Stimulated activated naive CD8-positive, alpha-beta T cell treated with anti-CD3 and anti-CD28 coated beads, Interleukin-15, Interleukin-2, amounts not matched to agents 100 U/mL and 50 U/mL, for 24 hours (primary cell): ENCODE results near the gene TMEM204.
A peak's percentile ranks its signal among the peaks of the same experiment; 100 is the strongest.

Source experiments
- ATAC-seq: fragments of 150-1000 bp; cut with Tn5 transposase; one replicate; pipeline ENCODE4 v1.10.0; 2021
- DNase-seq: peaks from one replicate; pipeline ENCODE4 v3.0.0; 2021

The TMEM204 gene

DNA sequence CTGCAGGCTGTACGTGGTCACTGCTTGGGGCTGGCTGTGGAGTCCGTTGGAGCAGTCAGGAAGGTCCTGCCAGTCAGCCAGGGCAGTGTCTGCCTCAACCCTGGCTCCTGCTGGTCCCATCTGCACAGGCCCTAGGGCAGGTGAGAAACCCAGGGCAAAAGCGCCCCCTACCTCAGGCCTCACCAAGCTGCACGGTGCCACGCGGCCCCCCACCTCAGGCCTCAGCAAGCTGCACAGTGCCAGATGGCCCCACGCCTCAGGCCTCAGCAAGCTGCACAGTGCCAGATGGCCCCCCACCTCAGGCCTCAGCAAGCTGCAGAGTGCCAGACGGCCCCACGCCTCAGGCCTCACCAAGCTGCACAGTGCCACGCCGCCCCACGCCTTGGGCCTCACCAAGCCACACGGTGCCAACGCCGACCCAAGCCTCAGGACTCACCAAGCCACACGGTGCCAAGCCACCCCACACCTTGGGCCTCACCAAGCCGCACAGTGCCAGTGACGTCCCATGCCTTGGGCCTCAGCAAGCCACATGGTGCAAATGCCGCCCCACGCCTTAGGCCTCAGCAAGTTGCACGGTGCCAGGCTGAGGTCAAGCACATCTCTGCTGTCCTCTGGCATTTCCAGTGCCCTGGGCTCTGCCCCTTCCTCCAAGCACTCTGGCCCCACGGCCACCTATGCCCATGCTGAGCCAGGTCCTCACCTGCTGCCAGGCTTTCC lies 5.5 kb downstream of the TMEM204 start:
- peak; percentile 57 for DNase-seq

DNA sequence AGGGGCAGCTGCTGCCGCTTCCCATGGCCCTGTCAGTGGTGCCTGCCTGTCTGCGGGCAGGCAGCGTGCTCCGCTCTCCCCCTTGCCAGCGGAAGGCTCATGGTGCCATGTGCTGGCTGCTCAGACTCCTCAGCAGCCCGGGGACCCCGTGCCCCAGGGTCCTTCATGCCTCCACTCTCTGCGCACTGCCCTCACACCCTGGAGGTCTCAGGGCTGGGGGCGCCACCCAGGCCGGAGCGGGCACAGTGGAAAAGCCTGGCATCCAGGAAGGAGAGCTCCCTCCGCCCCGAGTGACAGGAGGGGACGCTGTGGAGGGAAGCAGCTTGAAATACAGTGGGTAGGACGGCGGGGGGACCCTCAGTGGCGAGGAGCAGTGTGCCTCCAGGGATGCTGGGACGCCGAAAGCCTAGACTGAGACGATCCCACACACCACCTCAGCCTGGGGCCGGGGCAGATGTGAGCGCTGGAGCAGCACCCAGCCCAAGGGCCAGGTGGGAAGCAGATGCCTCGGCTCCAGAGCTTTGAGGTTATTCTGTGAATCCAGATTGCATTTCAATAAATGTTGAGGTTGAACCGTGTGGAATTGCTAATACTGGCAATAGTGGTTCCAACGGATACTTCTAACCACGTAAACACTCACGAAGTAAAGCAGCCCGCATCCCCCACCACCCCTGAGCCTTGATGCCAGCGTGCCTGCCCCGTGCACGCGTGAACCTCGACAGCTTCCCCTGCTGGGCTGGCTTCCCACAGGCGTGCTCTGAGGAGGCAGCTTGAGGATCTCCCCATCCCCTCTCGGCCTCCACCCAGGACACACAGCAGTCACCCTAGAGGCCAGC lies 6.5 kb downstream of the TMEM204 start:
- DNase-seq (no peak), ATAC-seq (no peak)

More for the DNA sequence above, 5.5 kb downstream of the TMEM204 start:
- ATAC-seq: peak; percentile 7

DNA sequence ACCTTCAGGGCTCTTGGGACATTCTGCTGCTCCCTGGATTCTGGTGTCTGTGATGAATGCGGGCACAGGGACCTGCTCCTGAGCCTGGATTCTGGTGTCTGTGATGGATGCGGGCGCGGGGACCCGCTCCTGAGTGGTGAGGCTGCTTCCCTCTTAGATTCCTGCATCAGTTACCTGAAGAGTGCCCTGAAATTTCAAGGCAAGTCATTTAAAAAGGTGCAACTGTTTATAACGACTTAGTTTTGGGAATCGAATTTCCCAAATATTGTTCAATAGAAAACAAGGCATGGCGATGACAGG lies 7.0 kb downstream of the TMEM204 start:
- DNase-seq: no peak
- no peak for ATAC-seq

DNA sequence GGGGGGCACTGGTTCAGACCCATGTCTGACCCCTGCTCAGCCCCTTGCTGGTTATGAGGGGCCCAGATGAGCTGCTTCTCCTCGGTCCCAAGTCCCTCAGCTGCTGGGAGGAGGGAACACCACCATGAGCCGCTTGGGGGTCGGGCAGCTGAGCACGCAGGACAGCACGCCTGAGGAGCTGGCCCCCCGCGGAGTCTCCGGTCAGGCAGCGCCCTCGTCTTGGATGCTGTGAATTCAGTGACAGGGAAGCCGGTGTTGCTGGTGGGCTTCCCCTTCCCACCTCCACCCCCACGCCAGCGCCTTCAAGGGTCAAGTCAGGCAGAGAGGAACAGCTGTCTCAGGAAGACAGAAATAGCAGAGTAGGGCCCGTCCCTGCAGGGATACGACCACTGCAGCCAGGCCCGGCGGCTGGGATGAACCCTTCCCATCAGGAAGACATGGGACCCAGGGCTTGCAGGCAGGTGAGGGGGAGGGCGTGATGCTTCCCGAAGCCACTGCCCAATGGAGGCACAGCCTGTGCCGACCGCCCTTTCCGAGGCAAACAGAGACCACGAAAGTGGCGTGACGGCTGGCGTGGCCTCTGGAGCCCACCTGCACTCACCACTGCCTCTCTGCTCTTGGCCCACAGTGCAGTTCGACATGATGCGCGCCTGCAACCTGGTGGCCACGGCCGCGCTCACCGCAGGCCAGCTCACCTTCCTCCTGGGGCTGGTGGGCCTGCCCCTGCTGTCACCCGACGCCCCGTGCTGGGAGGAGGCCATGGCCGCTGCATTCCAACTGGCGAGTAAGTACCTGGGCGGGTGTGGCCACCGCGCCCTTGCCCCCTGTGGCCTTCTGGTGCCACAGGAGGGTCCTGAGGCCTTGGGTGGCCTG lies 8.1 kb downstream of the TMEM204 start:
- no peak for ATAC-seq
- no peak for DNase-seq

DNA sequence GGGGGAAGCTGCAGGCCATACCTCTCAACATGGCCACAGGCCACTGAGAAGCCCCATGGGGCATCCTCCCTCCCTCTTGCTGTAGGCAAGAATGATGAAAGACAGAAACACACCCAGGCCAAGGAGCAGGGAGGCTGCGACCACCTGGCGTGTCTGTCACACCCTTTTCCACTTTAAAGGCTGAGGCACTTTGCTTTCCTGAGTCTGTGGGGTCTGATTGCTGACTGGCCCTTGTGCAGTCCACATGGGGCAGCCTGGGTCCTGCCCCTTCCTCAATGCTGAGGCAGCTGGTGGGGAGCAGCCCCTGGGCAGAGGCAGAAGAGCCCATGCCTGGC lies 8.7 kb downstream of the TMEM204 start:
- DNase-seq: no peak
- no peak for ATAC-seq

DNA sequence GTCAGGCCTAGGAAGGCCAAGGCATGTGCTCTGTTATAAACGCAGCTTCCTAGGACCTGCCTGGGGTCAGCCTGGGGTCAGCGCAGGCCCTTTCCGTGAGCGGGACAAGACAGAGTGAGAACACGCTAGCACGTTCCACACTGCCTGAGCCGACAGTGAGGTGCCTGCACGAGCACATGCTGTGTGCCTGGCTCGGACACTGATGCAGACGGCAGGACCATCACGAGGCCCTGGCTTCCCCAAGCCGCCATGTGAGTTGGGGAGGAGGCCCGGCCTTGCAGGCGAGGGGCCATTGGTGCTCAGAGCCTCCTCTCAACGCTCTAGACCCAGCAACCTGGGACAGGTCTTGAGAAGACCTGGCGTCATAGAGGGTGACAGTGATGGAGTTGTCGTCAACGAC lies 9.1 kb downstream of the TMEM204 start:
- ATAC-seq (no peak), DNase-seq (no peak)

DNA sequence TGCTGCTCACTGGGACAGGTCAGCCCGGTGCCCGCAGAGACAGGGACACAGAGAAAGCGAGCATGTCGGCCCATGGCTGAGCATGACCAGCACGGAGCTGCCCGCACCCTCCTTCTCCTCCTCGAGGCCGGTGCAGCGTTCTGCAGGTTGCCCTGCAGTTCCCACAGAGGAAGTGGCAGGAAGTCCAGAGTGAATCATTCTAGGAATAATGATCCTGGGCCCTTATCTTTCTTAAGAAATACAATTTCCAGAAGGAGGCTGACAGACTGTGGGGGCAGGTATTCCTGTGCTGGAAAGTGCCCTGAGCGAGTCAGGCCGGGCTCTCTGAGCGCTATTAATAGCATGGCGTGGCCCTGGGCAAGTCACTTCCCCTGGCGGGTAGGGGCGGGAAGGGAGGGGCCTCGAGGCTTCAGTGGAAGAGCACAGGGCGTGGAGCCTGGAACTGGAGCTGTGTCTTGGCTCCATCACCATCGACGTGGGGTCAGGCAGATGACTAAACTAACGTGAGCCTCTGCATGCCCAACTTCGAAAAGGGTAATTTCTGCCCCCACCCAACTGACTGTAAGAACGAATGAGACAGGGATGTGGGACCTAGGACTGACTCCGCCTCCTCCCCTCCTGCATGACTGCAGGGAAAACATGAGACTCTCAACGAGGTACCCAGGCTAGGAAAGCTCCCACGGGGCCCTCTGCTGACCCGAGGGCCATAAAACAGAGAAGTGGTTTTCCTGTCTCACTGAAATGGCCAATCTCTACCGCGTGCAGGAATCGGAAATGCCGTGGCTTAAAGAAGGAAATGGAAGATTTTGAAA lies 9.8 kb downstream of the TMEM204 start:
- DNase-seq (peak; percentile 81), ATAC-seq (peak; percentile 91)

DNA sequence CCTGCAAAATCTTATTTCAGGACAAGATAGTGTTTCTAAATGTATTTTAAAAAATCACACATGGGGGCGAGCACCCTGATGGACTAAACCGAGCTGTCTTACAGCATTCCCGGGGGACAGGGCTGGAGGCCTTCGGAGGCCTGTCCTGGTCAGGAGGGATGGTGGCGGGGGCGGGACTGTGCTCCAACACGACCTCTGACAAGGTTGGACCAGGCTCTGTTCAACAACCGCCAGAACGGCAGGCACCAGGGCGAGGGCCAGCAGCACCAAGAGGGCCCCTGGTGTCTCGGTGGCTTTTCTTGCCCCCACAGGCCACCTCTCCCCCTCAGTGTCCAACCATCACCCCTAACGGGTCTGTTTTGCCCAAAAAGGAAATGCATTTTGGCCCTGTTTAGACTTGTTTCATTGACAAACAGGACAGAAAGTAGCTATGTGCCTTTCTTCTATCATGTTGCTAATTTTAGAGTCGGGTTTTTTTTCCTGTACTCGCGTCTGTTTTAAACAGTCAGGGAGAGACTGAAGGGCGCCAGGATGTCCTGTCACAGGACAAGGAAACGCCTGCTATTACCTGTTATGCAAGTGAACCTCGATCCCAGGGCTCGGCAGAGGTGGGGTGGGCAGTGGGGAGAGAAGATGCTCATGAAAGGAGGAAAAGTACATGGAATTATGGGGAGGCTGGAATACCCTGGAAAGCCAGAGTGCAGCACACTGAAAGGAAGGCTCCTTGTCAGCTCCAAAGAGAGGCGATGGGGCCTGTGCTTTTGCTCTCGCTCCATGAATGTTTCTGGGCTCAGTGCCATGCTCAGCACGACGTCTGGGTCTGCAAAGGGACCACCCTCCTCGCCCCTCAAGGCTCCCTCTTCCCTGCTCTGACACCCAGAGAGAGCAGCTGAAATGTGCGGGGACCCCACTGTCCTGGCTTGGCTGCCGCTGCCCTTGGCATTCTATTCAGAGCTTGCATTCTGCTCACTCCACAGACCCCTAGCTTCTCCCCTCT lies 11.9 kb downstream of the TMEM204 start:
- ATAC-seq (no peak), DNase-seq (no peak)

DNA sequence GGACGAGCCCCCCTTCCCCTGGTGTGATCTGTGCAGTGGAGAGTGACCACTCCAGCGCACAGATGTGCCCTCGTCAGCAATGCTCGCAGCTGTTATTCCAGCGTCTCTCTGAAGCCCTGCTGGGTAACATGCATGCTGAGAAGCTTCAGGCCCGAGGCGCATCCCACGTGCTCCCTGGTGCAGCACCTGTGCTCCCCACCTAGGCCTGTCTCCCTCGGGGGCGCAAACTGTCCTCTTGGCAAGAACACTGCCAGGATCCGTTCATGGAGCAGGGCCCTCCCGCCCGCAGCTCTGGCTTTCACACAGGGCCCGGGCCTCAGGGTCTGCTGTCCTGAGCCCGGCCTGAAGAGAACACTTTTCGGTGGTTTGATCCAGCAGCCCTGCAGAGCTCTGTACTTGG lies 13.0 kb downstream of the TMEM204 start:
- ATAC-seq (no peak), DNase-seq (no peak)

DNA sequence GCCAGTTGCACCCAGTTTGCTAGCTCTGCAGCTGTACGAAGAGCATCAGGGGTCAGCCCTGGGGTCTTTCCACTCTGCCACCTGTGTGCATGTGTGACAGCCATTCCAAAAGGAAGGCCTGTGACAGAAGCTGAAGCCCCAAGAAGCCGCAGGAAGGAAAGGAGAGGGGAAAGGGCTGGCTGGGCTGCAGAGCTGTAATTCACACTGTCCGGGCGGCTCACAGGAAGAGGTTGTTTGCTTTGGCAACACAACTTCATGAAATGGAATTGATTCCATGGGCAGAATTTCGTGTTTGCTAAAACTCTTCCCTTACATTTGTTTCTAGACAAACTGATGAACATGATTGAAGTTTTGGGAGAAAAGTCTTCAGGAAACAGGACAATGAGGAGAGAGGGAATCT lies 14.8 kb downstream of the TMEM204 start:
- ATAC-seq: no peak
- no peak for DNase-seq

DNA sequence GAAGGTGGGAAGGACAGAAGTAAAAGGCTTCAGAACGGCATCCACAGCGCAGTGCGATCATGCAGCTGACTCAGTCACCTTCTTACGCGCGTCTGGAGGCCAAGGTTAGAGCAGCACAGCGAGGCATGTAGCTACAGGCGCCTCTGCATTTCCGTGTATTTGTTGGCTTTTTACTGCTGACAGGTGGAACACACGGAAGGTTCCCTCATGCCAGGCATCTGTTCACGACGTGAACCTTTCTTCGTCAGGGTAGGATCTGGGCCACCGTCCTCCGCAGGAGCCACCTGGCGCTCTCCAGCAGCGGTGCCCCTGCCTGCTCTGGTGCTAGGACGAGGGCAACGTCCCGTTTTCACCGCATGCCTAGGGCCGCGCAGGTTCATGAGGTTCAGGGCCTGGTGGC lies 15.3 kb downstream of the TMEM204 start:
- no peak for DNase-seq
- ATAC-seq: no peak

DNA sequence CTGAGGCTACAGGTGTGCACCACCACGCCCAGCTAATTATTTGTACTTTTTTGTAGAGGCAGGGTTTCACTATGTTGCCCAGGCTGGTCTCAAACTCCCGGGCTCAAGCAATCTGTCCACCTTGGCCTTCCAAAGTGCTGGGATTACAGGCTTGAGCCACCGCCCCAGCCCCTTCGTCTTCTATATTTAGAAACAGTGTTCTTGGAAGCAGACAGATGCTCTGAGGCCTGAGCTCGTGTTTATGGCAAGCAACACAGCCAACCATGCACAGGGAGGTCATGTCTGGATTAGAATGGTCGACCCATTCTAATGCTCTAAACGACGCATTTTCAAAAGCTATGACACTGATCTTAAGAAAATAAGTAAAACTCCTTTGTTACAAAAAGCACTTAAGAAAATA lies 16.6 kb downstream of the TMEM204 start:
- no peak for DNase-seq
- ATAC-seq: no peak

DNA sequence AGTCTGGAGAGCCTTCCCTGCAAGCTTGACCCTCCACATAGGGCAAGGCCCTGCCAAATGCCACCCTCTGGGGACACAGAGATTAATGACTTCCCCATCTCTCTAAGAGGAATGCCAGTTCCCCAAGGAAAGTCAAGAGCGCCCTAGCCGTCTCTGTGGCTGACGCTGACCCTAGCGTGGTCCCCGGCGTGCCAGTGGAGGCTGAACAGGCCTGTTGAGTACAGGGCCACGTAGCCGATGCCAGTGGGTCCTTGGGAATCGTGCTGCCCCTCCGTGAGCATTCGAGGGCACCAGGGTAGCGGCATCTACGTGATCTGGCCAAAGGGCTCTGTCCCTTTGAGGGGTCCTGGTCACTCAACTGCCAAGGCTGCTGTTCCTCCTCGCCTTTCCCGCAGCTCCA lies 17.2 kb downstream of the TMEM204 start:
- no peak for DNase-seq
- ATAC-seq: no peak

DNA sequence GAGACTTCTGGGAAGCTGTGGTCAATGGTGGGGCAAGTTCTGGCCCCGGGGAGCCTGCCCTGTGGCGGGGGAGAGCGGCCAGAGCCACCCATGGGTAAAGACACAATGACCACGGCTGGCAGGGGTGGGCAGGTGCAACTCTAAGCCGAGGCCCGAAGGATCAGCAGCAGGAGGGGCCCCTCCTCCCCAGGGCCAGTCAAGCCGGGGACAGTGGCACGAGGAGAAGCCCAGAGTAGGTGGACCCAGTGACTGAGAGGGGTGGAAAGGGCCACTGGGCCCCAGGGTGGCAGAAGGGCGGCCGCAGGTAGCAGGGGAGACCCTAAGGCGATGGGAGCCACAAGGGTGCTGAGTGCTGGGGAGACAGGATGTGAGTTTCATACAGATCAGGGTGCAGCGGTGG lies 17.7 kb downstream of the TMEM204 start:
- DNase-seq (no peak), ATAC-seq (no peak)

DNA sequence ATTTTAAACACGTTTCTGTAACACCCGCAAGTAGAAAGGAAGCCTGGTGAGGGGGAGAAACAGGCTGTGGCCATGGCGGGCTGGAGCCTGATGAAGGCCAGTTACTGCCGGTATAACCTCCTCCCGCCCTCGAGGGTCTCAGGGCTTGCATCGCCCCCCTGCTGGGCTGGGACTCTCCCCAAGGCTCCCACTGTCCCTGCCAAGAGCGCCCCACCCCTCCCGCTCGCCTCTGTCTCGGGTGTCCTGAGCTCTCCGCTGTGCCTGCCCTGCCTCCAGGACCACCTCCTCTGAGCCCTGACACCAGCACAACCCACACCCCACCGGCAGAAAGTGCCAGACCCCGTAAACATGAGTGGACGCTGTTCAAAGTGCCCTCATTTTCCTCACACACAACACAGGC lies 18.7 kb downstream of the TMEM204 start:
- DNase-seq (no peak), ATAC-seq (no peak)

DNA sequence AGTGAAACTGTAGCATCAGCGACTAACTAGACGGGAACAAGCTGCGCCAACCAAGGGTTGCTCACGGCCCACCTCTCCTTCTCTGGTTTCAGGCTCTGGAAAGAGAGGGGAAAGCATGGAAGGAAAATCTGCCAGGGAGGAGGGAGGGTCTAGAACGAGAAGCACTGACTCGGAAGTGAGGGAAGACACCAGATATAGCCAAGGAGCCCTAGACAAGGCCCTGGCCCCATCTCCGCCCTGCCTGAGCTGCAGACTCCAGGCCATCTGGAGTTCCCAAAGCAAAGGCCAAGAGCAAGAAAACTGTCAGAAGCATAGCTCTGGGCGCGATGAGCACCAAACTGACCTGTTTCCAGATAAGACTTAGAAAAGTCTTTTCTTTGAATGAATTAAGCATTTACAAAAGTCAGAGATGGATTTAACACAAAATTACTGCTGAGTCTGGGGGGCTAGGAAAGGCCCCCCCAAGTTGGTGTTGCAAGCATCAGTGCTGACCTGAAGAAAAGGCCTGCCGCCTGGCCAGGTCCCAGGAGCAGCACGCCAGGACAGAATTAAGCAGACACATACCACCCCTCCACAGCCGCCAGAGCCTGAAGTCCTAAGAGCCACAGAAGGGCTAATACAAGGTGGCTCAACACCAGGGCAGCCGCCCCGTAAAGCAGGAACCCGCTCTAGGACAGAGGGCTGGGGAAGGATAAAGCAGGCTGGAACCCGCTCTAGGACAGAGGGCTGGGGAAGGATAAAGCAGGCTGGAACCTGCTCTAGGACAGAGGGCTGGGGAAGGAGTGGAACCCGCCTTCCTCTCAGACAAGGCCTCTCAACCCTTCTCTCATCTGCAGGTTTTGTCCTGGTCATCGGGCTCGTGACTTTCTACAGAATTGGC lies 20.7 kb downstream of the TMEM204 start:
- ATAC-seq: no peak
- DNase-seq: no peak

DNA sequence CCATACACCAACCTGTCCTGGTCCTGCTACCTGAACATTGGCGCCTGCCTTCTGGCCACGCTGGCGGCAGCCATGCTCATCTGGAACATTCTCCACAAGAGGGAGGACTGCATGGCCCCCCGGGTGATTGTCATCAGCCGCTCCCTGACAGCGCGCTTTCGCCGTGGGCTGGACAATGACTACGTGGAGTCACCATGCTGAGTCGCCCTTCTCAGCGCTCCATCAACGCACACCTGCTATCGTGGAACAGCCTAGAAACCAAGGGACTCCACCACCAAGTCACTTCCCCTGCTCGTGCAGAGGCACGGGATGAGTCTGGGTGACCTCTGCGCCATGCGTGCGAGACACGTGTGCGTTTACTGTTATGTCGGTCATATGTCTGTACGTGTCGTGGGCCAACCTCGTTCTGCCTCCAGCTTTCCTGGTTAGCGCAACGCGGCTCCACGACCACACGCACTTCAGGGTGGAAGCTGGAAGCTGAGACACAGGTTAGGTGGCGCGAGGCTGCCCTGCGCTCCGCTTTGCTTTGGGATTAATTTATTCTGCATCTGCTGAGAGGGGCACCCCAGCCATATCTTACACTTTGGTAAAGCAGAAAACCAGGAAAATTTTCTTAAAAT lies 21.5 kb downstream of the TMEM204 start:
- ATAC-seq (no peak), DNase-seq (no peak)

DNA sequence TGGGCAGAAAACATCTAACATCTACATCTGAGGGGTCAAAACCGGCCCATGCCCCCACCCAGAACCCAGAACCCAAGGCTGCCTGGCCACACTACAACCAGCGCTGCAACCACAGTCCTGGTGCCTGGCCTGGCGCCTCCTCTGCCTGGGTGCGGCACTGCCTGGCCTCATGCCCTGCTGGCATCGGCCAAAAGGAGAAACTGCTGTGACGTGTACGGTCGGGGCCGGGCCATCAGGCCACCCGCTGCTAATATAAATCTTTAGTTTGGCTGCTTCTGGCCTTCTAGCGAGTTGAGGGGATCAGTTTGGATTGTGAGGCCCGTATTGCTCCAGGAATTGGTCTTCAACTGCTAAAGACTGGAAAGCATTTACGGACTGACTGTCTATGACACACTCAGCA lies 22.8 kb downstream of the TMEM204 start:
- ATAC-seq (no peak), DNase-seq (no peak)

DNA sequence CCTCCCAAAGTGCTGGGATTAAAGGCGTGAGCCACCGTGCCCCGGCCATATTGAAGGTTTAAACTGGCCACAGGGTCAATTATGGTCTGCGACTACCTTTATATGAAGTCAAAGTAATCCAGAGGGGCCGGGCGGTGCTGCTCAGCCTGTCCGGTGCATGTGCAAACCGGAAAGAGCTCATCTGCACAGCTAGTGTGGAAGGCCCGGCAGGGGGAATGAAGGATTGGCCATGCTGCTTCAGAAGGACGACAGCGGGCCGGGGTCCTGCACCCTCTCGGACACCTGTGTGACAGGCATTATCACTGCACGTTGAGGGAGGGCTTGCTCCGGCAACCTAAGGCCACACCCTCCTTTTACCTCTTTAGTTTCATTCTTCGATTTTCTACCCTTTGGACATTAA lies 23.6 kb downstream of the TMEM204 start:
- ATAC-seq (no peak), DNase-seq (no peak)

DNA sequence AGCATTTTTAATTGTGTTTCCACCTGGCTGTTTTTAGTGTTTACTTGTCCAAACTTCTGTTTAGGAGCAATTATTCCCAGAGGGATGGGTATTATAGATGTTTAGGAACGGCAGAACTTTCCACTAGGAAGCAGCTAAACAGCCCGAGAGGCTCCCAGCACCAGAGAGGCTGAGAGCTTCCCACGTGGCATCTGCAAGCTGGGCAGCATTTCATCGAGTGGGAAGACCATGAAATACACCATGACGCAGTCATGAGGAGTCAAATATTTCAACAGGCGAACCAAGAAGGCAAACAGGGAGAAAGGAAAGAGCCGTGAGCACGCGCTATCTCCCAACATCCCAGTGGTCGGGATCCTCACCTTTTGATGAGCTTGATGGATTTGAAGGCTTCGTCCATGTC lies 24.1 kb downstream of the TMEM204 start:
- ATAC-seq (no peak), DNase-seq (no peak)
